SU-DHL-6 (cell line): ENCODE results near the gene ST3GAL6.

Experiments used
- H2AFZ ChIP-seq: fragments of 200-600 bp; sonication (generic); 2 replicates; pipeline ENCODE4 v1.6.1; 2014; ENCODE audit warnings: low read depth, mild to moderate bottlenecking, moderate library complexity, mixed read lengths, antibody characterized with exemption, low read length; ENCODE audit not compliant: severe bottlenecking
- H3F3A ChIP-seq: fragments of 200-600 bp; shearing (Covaris generic); 2 replicates; pipeline ENCODE4 v1.6.0; 2016; ENCODE audit warnings: antibody characterized with exemption, mild to moderate bottlenecking; ENCODE audit not compliant: insufficient read depth
- H3K27ac ChIP-seq: fragments of 200-600 bp; sonication (generic); 2 replicates; pipeline ENCODE4 v1.5.1; 2016; ENCODE audit warnings: low read depth, mild to moderate bottlenecking, low read length, moderate library complexity, mixed read lengths
- H3K27me3 ChIP-seq: fragments of 200-600 bp; sonication (generic), shearing (Covaris generic); 2 replicates; pipeline ENCODE4 v1.6.0; 2014; ENCODE audit warnings: mild to moderate bottlenecking, low read length
- H3K36me3 ChIP-seq: fragments of 200-600 bp; sonication (generic); 2 replicates; pipeline ENCODE4 v1.6.1; 2014; ENCODE audit warnings: mild to moderate bottlenecking, low read length, mixed read lengths
- H3K4me2 ChIP-seq: fragments of 300-600, 200-600 bp; shearing (Covaris generic), sonication (generic); 2 replicates; pipeline ENCODE4 v1.6.0; 2014; ENCODE audit warnings: low read length, low read depth, mild to moderate bottlenecking; ENCODE audit not compliant: poor library complexity, severe bottlenecking
- H3K4me3 ChIP-seq: fragments of 200-600 bp; sonication (generic); 2 replicates; pipeline ENCODE4 v1.5.1; 2014; ENCODE audit warnings: antibody characterized with exemption, low read length, mild to moderate bottlenecking, mixed read lengths; ENCODE audit not compliant: insufficient read depth, poor library complexity, severe bottlenecking
- H3K79me2 ChIP-seq: fragments of 200-600 bp; sonication (generic); 2 replicates; pipeline ENCODE4 v1.6.1; 2014; ENCODE audit warnings: mild to moderate bottlenecking, low read length, moderate library complexity; ENCODE audit not compliant: insufficient read depth
- H3K9ac ChIP-seq: fragments of 200-600 bp; sonication (generic); 2 replicates; pipeline ENCODE4 v1.7.0; 2014; ENCODE audit warnings: mild to moderate bottlenecking, low read length
- H3K9me2 ChIP-seq: fragments of 200-600 bp; sonication (generic); replicated peaks from 2 replicates; pipeline ENCODE4 v1.6.1; 2014; ENCODE audit warnings: low read length; ENCODE audit not compliant: insufficient read depth
- H3K9me3 ChIP-seq: fragments of 200-600 bp; sonication (generic); 2 replicates; pipeline ENCODE4 v1.6.1; 2014; ENCODE audit warnings: low read length, mixed read lengths; ENCODE audit not compliant: insufficient read depth
- H4K20me1 ChIP-seq: fragments of 200-600 bp; sonication (generic); 2 replicates; pipeline ENCODE4 v1.6.1; 2014; ENCODE audit warnings: low read depth, mild to moderate bottlenecking, antibody characterized with exemption, low read length, moderate library complexity, mixed read lengths
- CTCF ChIP-seq: fragments of 200-600 bp; sonication (generic); IDR thresholded peaks from one replicate; pipeline ENCODE4 v1.5.1; 2017; ENCODE audit warnings: antibody characterized with exemption, mild to moderate bottlenecking, low read length, moderate library complexity; ENCODE audit not compliant: insufficient read depth, poor library complexity, severe bottlenecking
- EZH2phosphoT487 ChIP-seq: fragments of 200-600 bp; sonication (generic), shearing (Covaris generic); conservative IDR thresholded peaks from 2 replicates; pipeline ENCODE4 v1.6.1; 2018; ENCODE audit warnings: mild to moderate bottlenecking, antibody characterized with exemption, low read length, moderate library complexity, mixed read lengths

The ST3GAL6 gene

GRCh38 chr3:98750276-98750919, 12.7 kb upstream of the ST3GAL6 start:
- Histone ChIP-seq H3K9me3 (no peaks in the 10 kb centered on the region), H2AFZ (no peak overlapping the region), H3K27me3 (no peaks in the 10 kb centered on the region), H3F3A (no peaks in the 10 kb centered on the region), H3K27ac (no peak overlapping the region), H3K9me2 (no peaks in the 10 kb centered on the region), H4K20me1 (no peaks in the 10 kb centered on the region), H3K9ac (no peak overlapping the region), H3K4me2 (no peak overlapping the region), H3K79me2 (no peaks in the 10 kb centered on the region), H3K4me3 (no peak overlapping the region), H3K36me3 (no peaks in the 10 kb centered on the region)
- no peak for TF ChIP-seq CTCF
- TF ChIP-seq EZH2phosphoT487: no peak

GRCh38 chr3:98754483-98754882, 8.7 kb upstream of the ST3GAL6 start:
- H3F3A ChIP-seq: no peaks in the 10 kb centered on the region
- H3K27ac ChIP-seq: no peak overlapping the region
- TF ChIP-seq EZH2phosphoT487 (no peak), CTCF (no peak)
- no peaks in the 10 kb centered on the region for H3K9me2 ChIP-seq
- no peak overlapping the region for H3K9ac ChIP-seq
- H3K4me2 ChIP-seq: no peak overlapping the region
- no peaks in the 10 kb centered on the region for H3K9me3 ChIP-seq
- H3K79me2 ChIP-seq: no peaks in the 10 kb centered on the region
- H4K20me1 ChIP-seq: no peaks in the 10 kb centered on the region
- no peak overlapping the region for H2AFZ ChIP-seq
- H3K4me3 ChIP-seq: no peak overlapping the region
- no peaks in the 10 kb centered on the region for H3K27me3 ChIP-seq
- H3K36me3 ChIP-seq: no peaks in the 10 kb centered on the region

- no peak for TF ChIP-seq EZH2phosphoT487
- TF ChIP-seq CTCF: no peak
- Histone ChIP-seq H3K79me2 (no peaks in the 10 kb centered on the region), H3K9me2 (no peaks in the 10 kb centered on the region), H3K9ac (no peak overlapping the region), H3K4me3 (no peak overlapping the region), H3K27ac (no peak overlapping the region), H3K27me3 (no peaks in the 10 kb centered on the region), H2AFZ (no peak overlapping the region), H4K20me1 (no peaks in the 10 kb centered on the region), H3K4me2 (no peak overlapping the region), H3K9me3 (no peaks in the 10 kb centered on the region), H3F3A (no peaks in the 10 kb centered on the region), H3K36me3 (no peaks in the 10 kb centered on the region)
Measured at GRCh38 chr3:98755601-98756000, 7.5 kb upstream of the ST3GAL6 start.
